ENCODE data around the gene RAPGEF1.

Gene RAPGEF1

DNA sequence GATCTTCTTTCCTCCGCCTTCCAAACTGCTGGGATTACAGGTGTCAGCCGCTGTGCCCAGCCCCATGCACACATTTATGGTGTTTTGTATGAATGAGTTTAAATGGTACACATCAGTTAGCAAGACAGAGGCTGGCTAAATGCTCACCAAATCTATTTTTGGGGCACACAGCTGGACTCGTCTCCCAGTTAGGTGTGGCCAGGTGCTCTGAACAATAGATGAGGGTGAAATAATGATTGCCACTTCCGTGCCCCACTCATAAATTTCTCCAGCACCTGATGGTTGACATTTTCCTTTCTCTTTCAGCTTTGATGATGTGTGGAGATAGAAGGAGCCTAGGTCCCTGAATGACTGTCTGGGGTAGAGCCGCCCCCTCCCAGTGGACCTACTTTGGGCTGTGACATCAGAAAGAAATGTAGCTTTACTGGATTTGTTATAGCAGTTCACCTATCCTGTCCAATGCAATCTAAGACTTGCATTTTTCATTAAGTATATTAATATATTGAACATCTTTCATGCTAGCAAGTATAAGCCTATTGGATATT, 8.6 kb upstream of the RAPGEF1 start:
- DNase-seq: no peak

GRCh38 chr9:131747352-131747751, 7.5 kb upstream of the RAPGEF1 start:
- DNase-seq: peak; percentile 43

- DNase-seq: no peak
These were observed 5.7 kb upstream of the RAPGEF1 start for GRCh38 chr9:131745610-131746009.

DNA sequence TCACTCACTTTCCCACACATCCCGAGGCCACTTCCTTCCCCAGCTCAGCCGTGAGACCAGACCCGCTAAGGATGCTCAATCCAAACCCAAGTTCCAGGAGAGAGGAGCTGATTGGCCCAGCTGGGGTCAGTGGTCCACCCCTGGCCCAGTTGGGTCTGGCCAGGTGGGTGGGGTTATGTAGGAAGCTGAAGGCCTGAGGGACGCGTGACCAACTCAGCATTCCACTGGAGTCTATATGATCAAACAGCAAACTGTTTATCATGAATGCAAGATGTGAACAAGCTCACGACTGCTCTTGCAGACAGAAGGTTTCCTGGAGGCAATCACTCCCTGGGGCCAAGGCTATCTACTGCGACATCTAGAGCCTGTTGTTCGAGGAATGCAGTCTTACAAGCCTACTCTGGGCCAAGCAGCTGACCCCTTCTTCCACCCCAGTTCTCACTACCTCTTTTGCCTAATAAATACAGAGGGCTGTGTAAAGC, 4.9 kb upstream of the RAPGEF1 start:
- no peak for DNase-seq

GRCh38 chr9:131744171-131744719, 4.4 kb upstream of the RAPGEF1 start:
- DNase-seq: no peak

GRCh38 chr9:131743501-131743900, 3.6 kb upstream of the RAPGEF1 start:
- no peak for DNase-seq

GRCh38 chr9:131743096-131743495, 3.2 kb upstream of the RAPGEF1 start:
- DNase-seq: no peak

GRCh38 chr9:131740898-131741297, 1.0 kb upstream of the RAPGEF1 start:
- no peak for DNase-seq

GRCh38 chr9:131739133-131739958, 530 bp downstream of the RAPGEF1 start:
- DNase-seq: no peak

DNA sequence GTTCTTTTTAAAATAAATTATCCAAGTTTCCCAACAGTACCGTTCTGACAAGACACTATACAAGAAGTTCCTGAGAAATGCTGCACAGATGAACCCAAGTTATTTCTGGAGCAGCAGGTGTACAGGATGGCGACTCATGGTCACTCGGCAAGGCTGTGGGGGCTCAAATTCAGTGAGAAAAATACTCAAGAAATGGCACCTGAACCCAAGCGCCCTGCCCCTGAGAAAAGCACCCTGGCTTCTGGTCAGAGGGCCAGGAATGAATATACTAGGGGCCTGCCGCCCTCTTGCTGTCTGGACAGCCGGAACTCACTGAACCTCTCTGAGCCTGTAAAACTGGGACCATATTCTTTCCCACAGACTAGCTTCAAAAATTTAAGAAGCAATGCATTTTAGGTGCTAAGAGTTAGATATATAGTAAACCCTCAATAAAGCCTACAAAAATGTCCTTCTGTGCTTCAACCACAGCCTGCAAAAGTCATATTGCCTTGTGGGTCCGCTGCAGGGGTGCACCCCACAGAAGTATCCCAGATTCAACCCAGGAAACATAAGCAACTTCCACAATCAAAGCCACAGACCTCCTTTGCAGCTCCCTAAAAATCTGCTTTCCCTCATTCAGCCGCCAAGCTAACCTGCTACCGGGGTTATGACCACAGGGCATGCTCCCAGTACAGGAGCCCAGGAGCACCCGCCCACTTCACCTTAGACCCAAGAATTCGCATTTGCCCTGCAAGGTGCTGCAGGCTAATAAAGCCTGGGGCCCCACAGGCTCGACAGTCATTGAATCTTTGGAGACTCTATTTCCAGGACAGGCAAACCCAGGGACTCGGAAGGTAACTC, 1.4 kb downstream of the RAPGEF1 start:
- DNase-seq: peak; percentile 6

GRCh38 chr9:131737426-131737825, 2.5 kb downstream of the RAPGEF1 start:
- no peak for DNase-seq

- DNase-seq: no peak
These were observed 3.4 kb downstream of the RAPGEF1 start for GRCh38 chr9:131736431-131736830.

- no peak for DNase-seq
These were observed 4.4 kb downstream of the RAPGEF1 start for GRCh38 chr9:131735238-131736128.

DNA sequence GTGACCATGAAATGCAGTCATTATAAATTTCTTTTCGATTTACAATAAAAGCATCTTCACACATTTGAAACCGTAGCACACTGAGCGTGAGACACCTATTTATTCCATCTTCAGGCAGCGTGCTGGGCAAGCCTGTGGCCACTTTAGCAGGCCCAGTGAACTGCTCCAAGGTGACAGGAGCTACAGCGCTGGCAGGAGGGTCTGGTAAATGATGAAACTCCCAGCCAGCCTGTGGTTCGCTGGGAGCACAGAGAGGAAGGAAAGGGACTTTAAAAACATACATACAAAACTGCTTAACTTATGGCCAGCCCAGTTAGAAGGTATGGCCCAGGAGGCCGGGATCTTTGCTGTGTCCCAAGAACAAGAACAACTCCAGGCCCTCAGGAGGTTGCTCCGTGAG, 5.1 kb downstream of the RAPGEF1 start:
- peak; percentile 43 for DNase-seq

GRCh38 chr9:131734165-131734610, 5.7 kb downstream of the RAPGEF1 start:
- DNase-seq: peak; percentile 92

DNA sequence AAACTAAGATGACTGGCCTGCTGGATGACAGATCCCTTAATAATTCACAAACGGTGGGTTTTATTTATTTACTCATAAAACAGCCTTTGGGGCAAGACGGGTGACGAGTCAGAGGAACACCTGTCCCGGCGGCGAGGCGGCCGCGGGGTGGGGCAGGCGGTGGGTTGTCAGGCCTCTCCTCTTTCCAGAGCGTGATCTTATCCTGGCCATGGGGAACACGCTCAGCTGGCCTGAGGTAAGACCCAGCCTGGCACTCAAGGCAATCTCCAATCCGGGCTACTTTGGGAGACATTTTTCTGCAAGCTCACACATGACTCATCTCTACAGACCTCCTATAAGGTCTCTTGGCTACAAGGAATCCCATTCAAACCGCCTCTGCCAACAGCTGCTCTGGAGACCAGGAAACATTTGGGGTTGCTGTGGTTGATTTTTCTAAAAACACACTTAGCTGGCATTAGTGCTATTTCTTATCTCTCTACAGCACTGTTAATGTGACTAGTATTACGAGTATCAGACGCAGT, 6.3 kb downstream of the RAPGEF1 start:
- DNase-seq: peak; percentile 92

- DNase-seq: peak; percentile 85
These were observed 7.1 kb downstream of the RAPGEF1 start for GRCh38 chr9:131732636-131733289.

DNA sequence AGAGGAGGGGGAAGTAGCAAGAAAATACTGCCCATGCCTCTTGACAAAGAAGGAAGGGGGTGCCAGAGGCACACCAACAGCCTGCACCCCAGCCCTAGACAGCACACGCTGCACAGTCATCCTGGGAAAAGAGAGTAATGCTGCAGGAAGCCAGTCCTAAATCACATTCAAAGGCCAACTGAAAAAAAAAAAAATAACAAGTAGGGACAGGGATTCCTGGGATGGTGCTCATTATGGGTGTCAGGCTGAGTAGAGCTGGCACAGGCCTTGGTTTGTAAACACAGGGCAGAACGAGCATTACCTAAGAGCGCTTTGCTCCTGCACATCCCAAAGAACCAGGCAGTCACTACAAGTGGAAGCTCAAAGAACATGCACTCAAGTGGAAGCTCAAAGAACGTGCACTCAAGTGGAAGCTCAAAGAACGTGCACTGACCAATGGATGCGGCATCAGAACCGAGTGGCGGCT, 7.8 kb downstream of the RAPGEF1 start:
- no peak for DNase-seq

GRCh38 chr9:131731644-131732043, 8.2 kb downstream of the RAPGEF1 start:
- no peak for DNase-seq

GRCh38 chr9:131731237-131731636, 8.6 kb downstream of the RAPGEF1 start:
- DNase-seq: no peak

GRCh38 chr9:131728961-131729360, 10.9 kb downstream of the RAPGEF1 start:
- no peak for DNase-seq

Measured in GF-D8 (cell line).